HG02678 (cell line): ENCODE results near the gene DSG2.
A peak's percentile ranks its signal among the peaks of the same experiment; 100 is the strongest.
"Not testable (repeated sequence)": the region's sequence is repeated elsewhere in the genome, so short reads cannot be mapped to it uniquely, and the experiment has no call there.

Source experiments
- ATAC-seq: cut with Tn5 transposase; IDR thresholded peaks from one replicate; pipeline ENCODE4 v1.9.1; 2021; ENCODE audit warnings: mild to moderate bottlenecking, moderate library complexity; ENCODE audit not compliant: unreplicated experiment

The DSG2 gene

DNA sequence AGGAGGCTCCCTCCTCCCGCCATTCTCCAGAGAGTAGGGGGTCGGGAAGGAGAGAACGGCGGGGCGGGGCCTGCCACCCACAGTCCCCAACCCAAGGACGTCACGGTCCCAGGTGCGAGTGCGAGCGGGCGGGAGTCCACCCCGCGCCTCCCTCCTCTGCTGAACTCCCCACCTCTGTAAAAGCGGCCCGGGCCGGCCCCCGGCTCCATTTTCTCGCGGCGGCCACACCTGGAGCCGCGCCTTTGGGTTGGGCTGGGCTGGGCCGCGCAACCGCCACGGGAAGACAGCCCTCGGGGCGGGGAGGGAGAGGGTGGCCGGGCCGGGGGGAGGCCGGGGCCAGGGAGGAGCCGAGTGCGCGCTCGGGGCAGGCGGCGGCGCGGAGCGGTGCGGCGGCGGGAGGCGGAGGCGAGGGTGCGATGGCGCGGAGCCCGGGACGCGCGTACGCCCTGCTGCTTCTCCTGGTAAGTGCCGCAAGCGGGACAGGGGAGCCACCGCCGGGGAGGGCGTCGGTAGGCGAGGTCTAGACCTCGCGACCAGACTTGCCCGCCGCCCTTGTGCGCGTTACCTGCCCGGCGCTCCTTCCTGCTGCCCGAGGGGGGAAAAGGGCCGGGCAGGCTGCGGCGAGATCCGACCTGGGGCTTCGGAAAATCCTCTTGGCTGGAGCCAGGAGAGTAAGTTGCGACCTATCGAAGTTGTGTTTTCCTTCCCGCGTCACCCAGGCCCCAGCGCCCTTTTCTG lies at the start of gene DSG2:
Gene DSG2 (plus strand): TSS at position 342 of the 738 bp plus-strand sequence. CDS start 75 bp downstream, at position 417.
- ATAC-seq, result peak; percentile 42

DNA sequence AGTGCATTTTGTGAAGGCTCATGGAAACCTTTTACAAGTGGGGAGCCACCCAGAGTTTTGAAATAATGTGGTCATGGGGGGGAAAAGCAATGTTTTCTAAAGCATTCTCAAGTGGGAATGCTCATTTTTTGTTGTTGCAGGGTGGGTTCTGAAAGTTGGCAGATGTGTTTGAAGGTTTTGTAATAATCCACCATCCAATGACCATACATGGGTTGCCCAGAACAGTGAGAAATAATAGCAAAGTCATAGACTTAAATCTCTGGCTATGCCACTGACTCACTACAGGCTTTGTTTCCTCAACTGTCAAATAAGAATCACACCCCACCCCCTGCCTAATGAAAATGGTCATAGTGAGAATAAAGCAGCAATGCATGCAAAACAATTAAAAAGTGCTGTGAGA lies 47.6 kb upstream of the DSG2 start:
- no peak for ATAC-seq

DNA sequence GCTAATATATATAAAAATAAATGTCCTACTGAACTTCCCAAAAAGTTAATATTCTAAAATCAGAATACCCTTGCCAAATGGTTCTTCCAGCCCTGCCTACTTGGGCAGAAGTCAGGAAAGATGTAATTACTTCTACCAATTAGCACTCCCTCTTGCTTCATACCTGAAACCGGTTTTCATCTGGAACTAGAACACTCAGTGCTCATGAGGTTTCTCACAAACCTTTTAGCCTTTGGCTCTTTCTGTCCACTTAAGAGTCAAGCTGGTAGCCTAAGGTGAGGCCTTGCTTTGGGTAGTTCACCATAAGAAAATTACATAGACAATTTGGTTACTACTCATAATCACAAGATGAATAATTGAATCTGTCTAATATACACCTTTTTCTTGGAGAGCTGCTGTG lies 46.4 kb upstream of the DSG2 start:
- ATAC-seq, result no peak

DNA sequence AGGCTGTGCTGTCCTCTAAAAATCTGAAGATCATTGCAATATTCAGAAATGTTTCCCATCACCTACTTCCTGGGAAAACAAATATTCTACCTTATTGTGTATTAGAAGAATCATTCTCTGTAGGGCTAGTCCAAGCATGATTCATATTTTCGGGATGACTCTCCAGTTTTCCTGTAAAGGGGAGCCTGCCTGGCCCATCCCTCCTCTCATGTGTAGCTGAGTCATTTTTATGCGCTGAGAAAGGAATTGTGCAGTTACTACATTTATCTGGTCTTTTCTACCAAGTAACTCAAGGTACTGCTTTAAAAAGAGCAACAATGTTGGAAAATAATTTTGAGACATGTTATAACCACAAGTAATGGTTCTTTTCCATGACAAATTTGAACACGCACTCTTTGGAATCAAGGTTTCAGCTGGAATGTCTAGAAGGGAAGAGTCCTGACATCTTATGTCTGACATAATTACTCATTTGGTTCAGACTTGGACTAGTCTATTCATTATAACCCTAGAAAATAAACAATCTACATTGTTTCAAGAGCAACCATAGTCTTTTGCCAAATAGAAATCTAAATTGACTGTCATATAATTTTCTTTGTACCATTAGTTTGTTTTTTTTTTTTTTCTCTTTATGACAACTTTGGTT lies 43.8 kb upstream of the DSG2 start:
- no peak for ATAC-seq

DNA sequence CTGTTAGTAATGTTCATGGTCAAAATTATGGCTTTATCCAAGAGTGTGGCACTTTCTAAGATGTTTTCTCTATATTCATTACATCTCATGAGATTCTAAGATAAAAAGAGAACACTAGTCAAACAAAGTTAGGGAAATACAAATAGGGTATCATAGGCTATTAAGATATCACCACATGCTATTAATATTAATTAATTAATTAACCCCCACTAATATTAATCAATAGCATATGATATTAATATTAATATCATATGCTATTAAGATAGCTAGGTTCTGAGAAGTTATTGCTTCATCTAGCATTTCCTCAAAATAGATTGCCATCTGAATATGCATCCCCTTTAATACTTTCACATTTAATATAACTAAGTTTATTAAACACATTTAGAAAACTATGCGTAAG lies 28.3 kb upstream of the DSG2 start:
- no peak for ATAC-seq

DNA sequence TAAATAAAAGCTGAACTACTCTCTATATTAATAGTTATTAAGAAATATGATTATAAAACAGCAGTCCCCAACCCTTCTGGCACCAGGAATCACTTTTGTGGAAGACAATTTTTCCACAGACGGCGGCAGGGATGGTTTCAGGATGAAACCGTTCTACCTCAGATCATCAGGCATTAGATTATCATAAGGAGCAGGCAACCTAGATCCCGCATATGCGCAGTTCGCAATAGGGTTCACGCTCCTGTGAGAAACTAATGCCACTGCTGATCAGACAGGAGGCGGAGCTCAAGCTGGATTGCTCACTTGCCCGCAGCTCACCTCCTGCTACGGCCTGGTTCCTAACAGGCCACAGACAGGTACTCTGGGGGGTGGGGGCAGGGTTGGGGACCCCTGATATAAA lies 19.3 kb upstream of the DSG2 start:
- no peak for ATAC-seq

DNA sequence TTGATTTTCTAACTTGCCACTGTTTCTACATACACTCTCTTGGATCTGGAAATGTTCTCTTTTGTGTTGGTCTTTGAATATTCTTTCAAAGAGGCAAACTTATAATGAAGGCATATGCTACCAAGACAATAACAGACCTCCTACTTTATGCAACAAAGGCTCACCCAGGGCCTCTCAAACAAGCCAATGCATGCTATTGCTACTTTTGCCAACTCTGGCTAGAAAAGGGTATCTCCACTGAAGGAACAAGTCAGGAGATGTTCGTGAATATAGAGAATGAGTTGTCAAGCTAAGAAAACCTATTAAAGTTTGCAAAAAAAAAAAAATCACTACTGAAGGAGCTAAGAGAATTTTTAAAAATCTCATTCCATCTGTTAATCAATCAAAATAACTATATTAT lies 15.9 kb upstream of the DSG2 start:
- ATAC-seq, result no peak

DNA sequence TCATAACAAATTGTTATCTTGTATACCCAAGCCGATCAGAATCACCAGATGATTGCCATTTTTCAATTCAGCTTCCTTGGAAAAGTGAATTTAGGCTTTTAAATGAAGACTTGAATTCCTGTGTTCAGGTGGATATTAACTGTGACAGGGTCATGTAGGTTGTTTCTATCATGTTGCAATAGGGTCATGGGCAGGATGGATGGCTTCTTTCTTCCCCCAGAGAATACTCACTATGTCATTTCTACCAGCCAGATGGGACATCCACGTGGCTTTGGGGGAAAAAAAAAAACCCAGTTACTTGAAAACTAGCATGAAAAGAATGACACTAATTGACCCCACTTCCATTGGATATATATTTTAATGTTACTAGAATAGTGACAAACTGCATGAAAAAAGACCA lies 14.6 kb upstream of the DSG2 start:
- no peak for ATAC-seq

DNA sequence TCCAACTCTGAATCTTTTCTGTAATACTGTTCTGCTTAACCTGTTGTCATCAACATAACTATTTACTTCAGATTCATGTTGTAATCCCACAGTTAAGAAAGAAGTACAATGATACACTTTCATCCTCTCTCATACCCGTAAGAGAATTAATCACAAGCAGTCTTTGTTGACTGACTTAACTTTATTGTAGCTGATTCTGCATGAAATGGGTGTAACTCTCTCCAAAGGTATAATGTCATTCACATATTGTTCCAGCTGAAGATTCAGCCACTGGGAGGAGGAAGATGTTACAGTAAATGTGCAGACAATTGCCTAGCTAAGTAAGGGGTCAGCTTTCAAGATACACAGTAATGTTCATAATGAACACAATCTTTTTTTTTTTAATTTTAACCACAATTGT lies 13.5 kb upstream of the DSG2 start:
- ATAC-seq, result no peak

DNA sequence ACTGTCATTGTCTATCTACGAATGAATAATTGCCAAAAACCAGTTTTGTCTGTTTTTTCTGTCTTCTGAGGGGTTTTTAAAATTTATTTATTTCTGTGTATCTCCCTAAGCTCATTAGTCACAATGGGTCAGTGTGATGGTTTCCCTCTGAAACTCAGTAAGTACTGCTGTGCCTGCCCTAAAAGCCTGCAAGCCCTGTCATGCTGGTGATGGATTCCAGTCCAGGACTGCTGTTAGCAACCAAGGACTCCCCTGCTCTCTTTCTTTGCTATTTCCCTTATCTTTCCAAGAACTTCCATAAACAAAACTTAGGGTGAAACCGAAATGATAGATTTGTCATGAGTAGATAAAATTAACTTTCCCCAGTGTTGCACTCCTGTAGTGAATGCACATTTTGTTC lies 11.8 kb upstream of the DSG2 start:
- no peak for ATAC-seq

DNA sequence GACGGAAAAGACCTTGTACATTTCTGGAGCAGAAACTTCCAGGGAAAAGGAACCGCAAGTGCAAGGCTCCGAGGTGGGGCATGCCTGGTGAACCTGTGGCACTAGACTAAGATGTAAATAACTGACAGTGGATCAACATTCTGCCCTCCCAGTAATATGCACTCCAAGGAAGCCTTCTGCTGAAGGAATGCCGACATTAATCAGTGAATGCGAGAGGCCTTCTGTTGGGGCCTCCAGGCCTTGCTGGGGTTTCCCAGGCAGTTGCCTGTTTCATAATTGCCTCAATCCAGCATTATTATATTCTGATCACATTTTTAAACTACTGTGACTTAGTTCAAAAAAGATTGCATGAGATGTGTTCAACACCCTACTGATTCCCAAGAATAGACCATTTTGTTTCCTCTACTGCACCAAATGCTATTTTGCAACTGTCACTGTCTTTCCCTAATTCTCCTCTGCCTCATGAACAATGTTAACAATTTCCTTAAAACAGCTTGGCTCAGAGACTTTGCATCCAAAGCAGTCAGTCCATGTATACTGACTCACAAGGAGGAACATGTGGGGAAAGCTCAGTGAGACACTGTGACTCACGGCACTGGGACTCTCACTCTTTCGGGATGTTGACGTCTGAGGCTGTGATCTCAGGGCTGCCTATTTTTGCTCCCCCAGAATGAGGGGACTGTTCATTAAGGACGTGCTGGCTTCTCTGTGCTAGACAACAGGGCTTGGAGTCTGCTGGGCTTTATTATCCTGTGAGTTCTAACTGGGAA lies 10.5 kb upstream of the DSG2 start:
- ATAC-seq, result no peak

DNA sequence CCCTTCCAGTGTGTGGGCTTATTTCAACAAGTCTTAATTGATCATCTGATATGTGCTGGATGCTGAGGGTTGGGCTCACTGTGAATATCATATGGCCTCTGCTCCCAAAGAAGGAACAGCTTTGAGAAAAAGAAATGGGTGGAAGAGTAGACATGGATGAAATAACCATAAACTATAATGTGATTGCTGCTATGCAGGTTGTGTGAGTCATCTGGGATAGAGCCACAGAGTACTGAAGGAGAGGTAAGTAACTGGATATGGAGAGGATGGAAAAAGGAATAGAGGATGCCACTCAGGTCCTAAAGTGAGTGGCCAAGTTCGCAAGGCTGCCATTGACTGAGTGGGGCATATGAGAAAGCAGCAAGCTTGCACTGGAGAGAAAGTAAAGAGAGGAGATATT lies 8.7 kb upstream of the DSG2 start:
- no peak for ATAC-seq

DNA sequence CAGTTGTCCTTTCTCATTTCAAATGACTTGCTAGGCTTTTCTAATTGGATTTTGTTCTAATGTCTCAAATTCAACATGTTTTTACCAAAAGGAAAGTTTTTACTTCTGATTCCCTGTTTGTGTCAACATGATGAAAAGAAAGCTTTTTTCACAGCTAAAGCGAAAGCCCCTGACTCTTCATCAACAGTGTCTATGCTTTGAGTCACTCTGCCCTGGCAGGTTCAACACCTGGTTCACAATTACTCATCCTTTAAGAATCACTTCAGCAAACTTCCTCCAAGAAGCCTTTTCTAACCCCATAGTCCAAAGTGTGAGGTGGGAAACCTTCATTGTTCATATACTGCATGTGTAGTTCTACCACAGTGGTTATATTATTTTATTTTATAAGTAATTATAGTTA lies 7.6 kb upstream of the DSG2 start:
- peak; percentile 62 for ATAC-seq

DNA sequence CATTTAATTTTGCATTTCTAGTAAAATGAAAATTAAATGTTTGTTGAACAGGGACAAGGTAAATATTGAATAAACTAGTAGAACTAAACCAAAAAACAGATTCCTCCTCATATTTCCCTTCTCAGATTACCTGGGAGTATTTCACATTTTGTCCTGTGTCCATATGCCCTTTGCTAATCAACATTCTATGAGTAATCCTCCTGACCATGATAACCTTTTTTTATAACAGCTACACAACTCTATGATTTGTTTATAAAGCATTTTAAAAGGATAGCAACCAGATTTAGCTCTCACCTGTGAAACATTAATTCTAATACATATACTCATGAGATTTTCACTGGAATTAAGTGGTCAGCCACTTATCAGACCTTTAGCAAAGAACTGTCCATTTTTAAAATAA lies 7.1 kb upstream of the DSG2 start:
- ATAC-seq, result no peak

DNA sequence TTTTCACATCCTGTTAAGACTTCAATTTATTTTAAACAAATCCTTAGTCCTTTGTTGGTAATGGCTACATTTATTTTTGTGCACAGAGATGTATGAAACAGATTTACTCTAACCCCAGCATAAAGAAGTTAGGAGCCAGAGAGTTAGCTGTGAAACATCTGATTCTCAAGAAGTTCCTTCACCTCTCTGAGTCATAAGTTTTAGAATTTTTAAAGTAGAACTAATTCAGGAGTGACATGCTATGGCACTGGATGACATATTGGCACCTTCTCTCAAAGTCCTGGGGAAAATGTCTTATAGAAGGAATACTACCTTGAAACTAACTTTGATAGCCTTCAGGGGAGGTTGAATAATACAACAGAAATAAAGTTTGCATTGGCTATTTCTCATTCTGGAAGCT lies 6.4 kb upstream of the DSG2 start:
- no peak for ATAC-seq

DNA sequence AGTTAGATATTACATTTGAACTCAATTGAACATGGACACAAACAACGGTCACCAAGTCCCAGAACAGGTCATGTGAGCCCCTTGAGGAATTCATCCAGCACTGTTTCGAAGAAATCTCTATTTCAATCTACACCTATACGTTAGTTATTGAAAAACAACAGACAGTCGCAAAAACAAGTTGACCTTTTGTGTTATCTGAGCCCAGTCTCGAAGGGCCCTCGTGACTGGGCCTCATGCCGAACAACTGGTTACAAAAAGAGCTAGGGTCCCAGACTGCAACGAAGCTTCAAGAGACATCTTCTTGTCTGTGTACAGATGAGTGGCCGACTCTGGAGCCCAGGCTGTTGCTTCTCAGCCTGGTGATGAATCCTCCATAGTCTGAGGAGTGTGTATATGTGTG lies 5.3 kb upstream of the DSG2 start:
- no peak for ATAC-seq

DNA sequence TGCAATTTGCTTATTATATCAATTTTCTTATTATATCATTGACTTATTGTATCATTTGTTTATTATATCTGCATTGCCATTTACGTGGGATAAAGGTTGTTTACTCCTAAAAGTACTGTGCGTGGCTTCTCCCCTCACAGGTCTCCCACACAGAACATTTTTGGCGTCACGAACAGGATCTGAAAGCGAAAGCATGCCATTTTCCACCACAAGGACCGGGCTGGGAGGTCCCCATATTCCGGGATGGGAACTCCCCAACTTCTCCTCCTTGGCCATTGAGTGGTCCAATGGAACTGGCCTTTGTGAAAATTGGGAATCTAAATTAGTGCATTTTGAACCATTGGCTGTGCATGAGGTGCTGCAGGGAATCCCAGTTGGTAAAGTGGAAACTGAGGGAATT lies 4.8 kb upstream of the DSG2 start:
- no peak for ATAC-seq

DNA sequence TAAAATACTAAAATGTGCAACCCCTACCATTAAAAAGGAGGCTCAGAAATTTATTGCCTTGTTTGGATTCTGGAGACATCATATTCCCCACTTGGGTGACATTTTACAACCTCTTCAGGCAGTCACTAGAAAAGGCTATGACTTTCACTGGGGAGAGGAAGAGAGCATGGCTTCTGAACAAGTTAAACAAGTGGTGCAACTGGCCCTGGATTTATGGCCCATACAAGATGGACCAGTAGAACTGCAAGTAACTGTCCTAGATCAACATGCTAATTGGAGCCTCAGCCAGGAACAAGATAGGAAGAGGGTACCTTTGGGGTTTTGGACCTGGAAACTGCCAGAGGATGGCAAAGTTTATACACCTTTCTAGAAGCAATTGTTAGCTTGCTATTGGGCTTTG lies 4.0 kb upstream of the DSG2 start:
- ATAC-seq, result no peak

DNA sequence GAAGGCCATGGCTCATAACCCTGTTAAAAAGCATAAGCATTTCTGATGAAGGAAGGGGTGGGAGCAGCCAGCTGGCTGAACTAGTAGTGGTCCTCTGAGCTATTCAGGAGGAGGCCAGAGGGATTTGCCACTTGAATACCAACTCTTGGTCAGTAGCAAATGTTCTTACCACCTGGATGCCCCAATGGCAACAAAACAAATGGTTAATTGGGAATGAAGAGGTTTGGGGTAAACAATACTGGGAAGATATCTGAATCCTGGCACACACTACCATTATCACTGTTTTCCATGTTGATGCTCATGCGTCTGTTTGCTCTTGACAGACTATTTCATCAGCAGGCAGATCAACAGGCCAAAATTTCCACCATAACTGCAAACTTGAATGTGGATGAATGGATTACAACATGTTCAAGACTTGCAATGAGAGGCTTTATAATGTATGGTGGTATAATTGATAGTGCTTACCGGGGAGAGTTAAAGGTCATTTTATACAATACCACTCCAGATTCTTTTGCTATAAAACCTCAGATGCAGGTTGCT lies 3.2 kb upstream of the DSG2 start:
- ATAC-seq, result not testable (repeated sequence)

DNA sequence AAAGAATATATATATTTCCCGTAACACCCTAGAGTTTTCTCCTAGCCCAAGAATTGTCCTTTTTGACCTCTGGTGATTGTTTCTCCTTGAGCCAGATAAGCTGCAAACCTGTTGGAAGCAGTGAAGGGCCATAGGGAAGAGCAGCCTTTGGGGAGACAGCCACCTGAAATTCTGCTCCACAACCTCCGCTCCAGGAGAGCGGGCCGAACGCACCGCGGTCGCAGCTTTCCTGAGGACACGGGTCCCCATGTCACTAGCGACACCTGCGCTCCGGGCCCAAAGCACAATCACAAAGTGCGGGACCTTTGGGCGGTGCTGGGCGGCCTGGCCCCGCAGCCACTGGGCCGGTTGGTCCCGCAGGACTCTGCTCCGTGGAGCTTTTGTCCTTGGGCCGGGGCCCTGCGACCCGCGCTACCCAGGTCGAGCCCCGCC lies 557 bp upstream of the DSG2 start:
- peak; percentile 3 for ATAC-seq

DNA sequence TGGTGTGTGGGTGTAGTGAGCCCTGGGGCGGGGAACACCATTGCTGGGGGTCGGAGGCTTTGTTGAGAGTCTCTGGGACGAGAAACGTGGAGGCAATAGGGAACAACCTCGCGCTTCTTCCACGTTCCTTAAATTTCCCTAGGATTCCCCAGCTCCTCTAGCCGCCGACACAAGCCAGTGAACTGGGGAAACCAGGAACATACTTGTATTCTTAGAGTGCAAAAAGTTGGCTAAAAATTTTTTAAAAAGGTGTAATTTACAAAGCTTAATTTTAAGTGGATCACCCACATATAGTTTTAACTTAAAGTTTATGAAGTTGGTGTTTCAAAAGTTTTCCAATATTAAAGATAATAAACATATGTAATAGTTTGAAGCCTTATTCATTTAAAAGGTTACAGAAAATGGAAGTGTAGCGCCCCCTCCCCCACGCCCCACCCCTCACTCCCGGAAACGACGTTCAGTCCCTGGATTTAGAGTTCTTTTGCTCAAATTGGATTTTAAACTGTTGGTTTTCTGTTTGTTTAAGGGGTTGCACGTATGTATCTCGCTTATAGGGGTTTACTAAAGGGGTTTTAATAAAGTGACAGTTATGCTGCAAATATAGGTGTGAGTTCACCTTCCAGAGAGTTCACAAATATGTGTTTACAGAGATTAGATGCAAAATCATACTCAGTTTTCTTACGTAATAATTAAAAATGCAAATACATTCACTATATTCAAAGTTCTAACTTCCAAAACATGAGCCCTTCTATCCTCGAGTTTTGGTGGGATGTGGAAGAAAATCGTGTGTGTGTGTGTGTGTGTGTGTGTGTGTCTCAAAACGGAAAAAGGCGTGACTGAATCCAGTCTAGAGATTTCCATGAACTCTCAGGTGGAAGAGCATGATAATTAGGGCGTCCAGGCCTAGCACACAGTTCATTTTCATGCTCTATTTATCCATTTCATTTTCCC lies 872 bp downstream of the DSG2 start:
- ATAC-seq, result no peak
